BLaER1 treated with 17β-estradiol and CSF1 and Interleukin-3, amounts not matched to agents 10 nM and 100 nM (cell line): ENCODE results near the gene LRRC42.
A peak's percentile ranks its signal among the peaks of the same experiment; 100 is the strongest.

Experiments
- H3K27ac ChIP-seq, 11 experiments: shearing (Covaris generic); formaldehyde crosslinking; 2 replicates each; pipeline ENCODE4 v1.8.1; 2022
- H3K27me3 ChIP-seq, 11 experiments: shearing (Covaris generic); formaldehyde crosslinking; 2 replicates each; pipeline ENCODE4 v1.8.1; 2022
- H3K36me3 ChIP-seq, 11 experiments: shearing (Covaris generic); formaldehyde crosslinking; 2 replicates each; pipeline ENCODE4 v1.8.1; 2022
- H3K4me1 ChIP-seq, 10 experiments: shearing (Covaris generic); formaldehyde crosslinking; 2 replicates each; pipeline ENCODE4 v1.8.1; 2022
- H3K4me2 ChIP-seq, 11 experiments: shearing (Covaris generic); formaldehyde crosslinking; 2 replicates each; pipeline ENCODE4 v1.8.1; 2022
- H3K4me3 ChIP-seq, 10 experiments: shearing (Covaris generic); formaldehyde crosslinking; 2 replicates each; pipeline ENCODE4 v1.8.1; 2022
- H3K9ac ChIP-seq, 11 experiments: shearing (Covaris generic); formaldehyde crosslinking; 2 replicates each; pipeline ENCODE4 v1.8.1; 2022
- H3K9me3 ChIP-seq, 11 experiments: shearing (Covaris generic); formaldehyde crosslinking; replicated peaks in 1 of 11; 2 replicates each; pipeline ENCODE4 v1.8.1; 2022
- H4K20me1 ChIP-seq, 11 experiments: shearing (Covaris generic); formaldehyde crosslinking; 2 replicates each; pipeline ENCODE4 v1.8.1; 2022
- Cebpa-rat ChIP-seq, 11 experiments: shearing (Covaris generic); IDR thresholded peaks; 2 replicates each; pipeline ENCODE4 v1.8.1; 2022

The LRRC42 gene

GRCh38 chr1:53971718-53972117 is 25.6 kb downstream of the LRRC42 start:
- Histone ChIP-seq H3K27me3 (no peaks in the 10 kb centered on the region), H3K9me3 (no peaks in the 10 kb centered on the region), H3K4me1 (peaks cover 0 to 13% (median 9%) of the 10 kb centered on the region in 10 experiments; a peak in 14 of 20 replicates), H3K36me3 (peaks cover 40 to 72% (median 59%) of the 10 kb centered on the region in 11 experiments), H3K27ac (no peak overlapping the region), H4K20me1 (no peaks in the 10 kb centered on the region), H3K9ac (no peak overlapping the region), H3K4me3 (no peak overlapping the region), H3K4me2 (no peak overlapping the region)
- no peak for TF ChIP-seq Cebpa-rat (IDR thresholded peaks at IDR 0.05)

- Histone ChIP-seq H3K4me3 (no peak overlapping the region), H4K20me1 (no peaks in the 10 kb centered on the region), H3K4me1 (peaks cover 15 to 36% (median 26%) of the 10 kb centered on the region in 10 experiments), H3K27ac (no peak overlapping the region), H3K9me3 (no peaks in the 10 kb centered on the region), H3K27me3 (no peaks in the 10 kb centered on the region), H3K9ac (no peak overlapping the region), H3K36me3 (peaks cover 7 to 30% (median 18%) of the 10 kb centered on the region in 11 experiments; a peak in 19 of 22 replicates), H3K4me2 (peak overlapping the region in 7 of 11 experiments; percentile 12 to 65 (median 44); a peak in 5 of 22 replicates)
- no peak for TF ChIP-seq Cebpa-rat (IDR thresholded peaks at IDR 0.05)
Measured at GRCh38 chr1:53975861-53976260, 29.7 kb downstream of the LRRC42 start.

GRCh38 chr1:53979712-53980450 is 33.7 kb downstream of the LRRC42 start:
- Histone ChIP-seq H3K27me3 (no peaks in the 10 kb centered on the region), H3K4me2 (peak overlapping the region; percentile 36 to 78 (median 73)), H3K9me3 (no peaks in the 10 kb centered on the region), H3K4me3 (no peak overlapping the region), H3K36me3 (no peaks in the 10 kb centered on the region), H3K27ac (no peak overlapping the region), H4K20me1 (no peaks in the 10 kb centered on the region), H3K4me1 (peaks cover 15 to 48% (median 36%) of the 10 kb centered on the region in 10 experiments), H3K9ac (no peak overlapping the region)
- no peak for TF ChIP-seq Cebpa-rat (IDR thresholded peaks at IDR 0.05)

- Histone ChIP-seq H3K9me3 (no peaks in the 10 kb centered on the region), H3K36me3 (no peaks in the 10 kb centered on the region), H3K4me1 (peaks cover 15 to 42% (median 33%) of the 10 kb centered on the region in 10 experiments), H4K20me1 (no peaks in the 10 kb centered on the region), H3K4me2 (peak overlapping the region in 3 of 11 experiments; percentile 57 to 76 (median 62); a peak in 2 of 22 replicates), H3K27ac (no peak overlapping the region), H3K9ac (no peak overlapping the region), H3K4me3 (no peak overlapping the region), H3K27me3 (no peaks in the 10 kb centered on the region)
- no peak for TF ChIP-seq Cebpa-rat (IDR thresholded peaks at IDR 0.05)
Measured at GRCh38 chr1:53981220-53981619, 35.1 kb downstream of the LRRC42 start.

- no peaks in the 10 kb centered on the region for H3K9me3 ChIP-seq
- H3K9ac ChIP-seq = peak overlapping the region in 1 of 11 experiments; percentile 18; a peak in 1 of 22 replicates
- H4K20me1 ChIP-seq = no peaks in the 10 kb centered on the region
- H3K4me3 ChIP-seq = no peak overlapping the region
- TF ChIP-seq Cebpa-rat (IDR thresholded peaks at IDR 0.05) = no peak
- peaks cover 15 to 34% (median 25%) of the 10 kb centered on the region in 10 experiments for H3K4me1 ChIP-seq
- H3K27ac ChIP-seq = peak overlapping the region in 2 of 11 experiments; percentile 6 to 7; a peak in 2 of 22 replicates
- peak overlapping the region in 7 of 11 experiments; percentile 0 to 76 (median 57); a peak in 13 of 22 replicates for H3K4me2 ChIP-seq
- H3K27me3 ChIP-seq = no peaks in the 10 kb centered on the region
- no peaks in the 10 kb centered on the region for H3K36me3 ChIP-seq
Measured at GRCh38 chr1:53982034-53982762, 36.0 kb downstream of the LRRC42 start.

- Histone ChIP-seq H3K9me3 (no peaks in the 10 kb centered on the region), H3K9ac (no peak overlapping the region), H3K27ac (no peak overlapping the region; a peak in 1 of 22 replicates), H3K36me3 (no peaks in the 10 kb centered on the region), H3K4me3 (no peak overlapping the region), H3K27me3 (no peaks in the 10 kb centered on the region), H3K4me1 (peaks cover 15 to 34% (median 25%) of the 10 kb centered on the region in 10 experiments), H3K4me2 (peak overlapping the region in 6 of 11 experiments; percentile 18 to 76 (median 60); a peak in 11 of 22 replicates), H4K20me1 (no peaks in the 10 kb centered on the region)
- no peak for TF ChIP-seq Cebpa-rat (IDR thresholded peaks at IDR 0.05)
Measured at GRCh38 chr1:53982763-53983104, 36.6 kb downstream of the LRRC42 start.

- Histone ChIP-seq H3K9me3 (no peaks in the 10 kb centered on the region), H3K4me1 (peaks cover 8 to 26% (median 19%) of the 10 kb centered on the region in 10 experiments), H4K20me1 (no peaks in the 10 kb centered on the region), H3K9ac (no peak overlapping the region), H3K4me3 (no peak overlapping the region), H3K27me3 (no peaks in the 10 kb centered on the region), H3K27ac (no peak overlapping the region), H3K4me2 (no peak overlapping the region), H3K36me3 (no peaks in the 10 kb centered on the region)
- TF ChIP-seq Cebpa-rat (IDR thresholded peaks at IDR 0.05) = no peak
Measured at GRCh38 chr1:53984726-53985125, 38.6 kb downstream of the LRRC42 start.

GRCh38 chr1:53986458-53986857 is 40.3 kb downstream of the LRRC42 start:
- Histone ChIP-seq H3K9ac (no peak overlapping the region), H3K4me1 (peaks cover 0 to 16% (median 10%) of the 10 kb centered on the region in 10 experiments; a peak in 13 of 20 replicates), H3K27ac (no peak overlapping the region), H3K36me3 (no peaks in the 10 kb centered on the region), H3K9me3 (peaks cover 3 to 8% (median 7%) of the 10 kb centered on the region in 11 experiments), H3K4me2 (no peak overlapping the region), H3K27me3 (no peaks in the 10 kb centered on the region), H4K20me1 (no peaks in the 10 kb centered on the region), H3K4me3 (no peak overlapping the region)
- TF ChIP-seq Cebpa-rat (IDR thresholded peaks at IDR 0.05) = no peak

GRCh38 chr1:53987880-53988279 is 41.7 kb downstream of the LRRC42 start:
- H3K27me3 ChIP-seq = no peaks in the 10 kb centered on the region
- no peak overlapping the region for H3K9ac ChIP-seq
- no peaks in the 10 kb centered on the region for H4K20me1 ChIP-seq
- peaks cover 18 to 23% (median 21%) of the 10 kb centered on the region in 11 experiments for H3K9me3 ChIP-seq
- no peak overlapping the region for H3K4me2 ChIP-seq
- no peak for TF ChIP-seq Cebpa-rat (IDR thresholded peaks at IDR 0.05)
- peaks cover 0 to 7% (median 0%) of the 10 kb centered on the region in 11 experiments; a peak in 2 of 22 replicates for H3K36me3 ChIP-seq
- no peak overlapping the region for H3K27ac ChIP-seq
- no peak overlapping the region for H3K4me3 ChIP-seq
- H3K4me1 ChIP-seq = peaks cover 0 to 2% (median 0%) of the 10 kb centered on the region in 10 experiments; a peak in 2 of 20 replicates
